Body of pancreas (tissue), 4 donors: ENCODE results near the gene DNMT3A.

Experiments
- POLR2A ChIP-seq, 3 donors: fragments of 450-650 bp; IDR thresholded peaks; one replicate each; pipeline ENCODE4 v1.6.1; 2016; ENCODE audit warnings: antibody characterized with exemption in 3 of 3, mild to moderate bottlenecking in 2 of 3
- TF ChIP-seq, protein P1 (sequence below), 7 experiments: fragments of 450-650 bp in 4 of 7; fragments of 200-600 bp in 3 of 7; sonication (generic) in 3 of 7; IDR thresholded peaks; one replicate each; pipeline ENCODE4 v1.5.1; 2016 to 2019; ENCODE audit warnings: antibody characterized with exemption in 7 of 7

DNA sequence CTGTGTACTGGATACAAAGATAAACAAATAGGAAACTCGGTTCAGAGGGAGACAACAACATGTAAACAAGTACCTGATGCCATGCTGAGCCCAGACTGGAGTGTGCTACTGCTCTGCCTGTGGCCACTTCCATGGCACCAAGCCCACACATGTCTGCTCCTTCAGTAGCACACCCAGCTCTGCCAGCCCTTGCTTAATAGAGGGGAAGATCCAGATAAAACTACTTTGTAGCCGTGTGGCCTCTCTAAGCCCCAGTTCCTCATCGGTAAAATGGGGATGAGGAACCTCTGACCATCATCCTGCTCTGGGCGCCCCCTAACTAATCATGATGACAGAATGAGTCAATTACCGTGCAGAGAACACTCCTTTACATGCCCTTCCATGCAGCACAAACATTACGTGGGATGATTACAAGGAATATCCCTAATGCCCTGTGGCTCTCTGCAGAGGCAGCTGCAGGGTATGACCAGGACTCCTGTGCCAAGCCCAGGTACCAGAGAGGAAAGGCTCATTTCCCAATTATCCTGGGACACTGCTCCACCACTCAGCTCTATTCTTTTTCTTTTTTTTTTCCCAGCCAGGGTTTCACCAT is 34.9 kb downstream of the DNMT3A start:
- TF ChIP-seq POLR2A (IDR thresholded peaks at IDR 0.05): no peak
- TF ChIP-seq, protein P1, sequence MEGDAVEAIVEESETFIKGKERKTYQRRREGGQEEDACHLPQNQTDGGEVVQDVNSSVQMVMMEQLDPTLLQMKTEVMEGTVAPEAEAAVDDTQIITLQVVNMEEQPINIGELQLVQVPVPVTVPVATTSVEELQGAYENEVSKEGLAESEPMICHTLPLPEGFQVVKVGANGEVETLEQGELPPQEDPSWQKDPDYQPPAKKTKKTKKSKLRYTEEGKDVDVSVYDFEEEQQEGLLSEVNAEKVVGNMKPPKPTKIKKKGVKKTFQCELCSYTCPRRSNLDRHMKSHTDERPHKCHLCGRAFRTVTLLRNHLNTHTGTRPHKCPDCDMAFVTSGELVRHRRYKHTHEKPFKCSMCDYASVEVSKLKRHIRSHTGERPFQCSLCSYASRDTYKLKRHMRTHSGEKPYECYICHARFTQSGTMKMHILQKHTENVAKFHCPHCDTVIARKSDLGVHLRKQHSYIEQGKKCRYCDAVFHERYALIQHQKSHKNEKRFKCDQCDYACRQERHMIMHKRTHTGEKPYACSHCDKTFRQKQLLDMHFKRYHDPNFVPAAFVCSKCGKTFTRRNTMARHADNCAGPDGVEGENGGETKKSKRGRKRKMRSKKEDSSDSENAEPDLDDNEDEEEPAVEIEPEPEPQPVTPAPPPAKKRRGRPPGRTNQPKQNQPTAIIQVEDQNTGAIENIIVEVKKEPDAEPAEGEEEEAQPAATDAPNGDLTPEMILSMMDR (IDR thresholded peaks at IDR 0.05): no peak
